Suppressor macrophage (primary cell): ENCODE results near the gene PDIA4.
"Not testable (repeated sequence)": the region's sequence is repeated elsewhere in the genome, so short reads cannot be mapped to it uniquely, and the experiment has no call there.

Experiments
- DNase-seq, 4 experiments: peaks; one replicate each; pipeline ENCODE4 v3.0.0-alpha.2; 2020 to 2022
- total RNA-seq, 17 experiments: gene quantifications; one replicate each; lab custom pipeline; 2026; ENCODE audit warnings: mixed read lengths in 6 of 17, inconsistent platforms in 3 of 17; lab: John Stamatoyannopoulos, UW

PDIA4 gene
- 227 to 482 (median 327) reads per million in 17 experiments for total RNA-seq

- peak; percentile 99 to 100 (median 99) for DNase-seq
Observed at GRCh38 chr7:149028346-149029109, at the start of gene PDIA4. Gene PDIA4 (minus strand): TSS chr7:149028505. CDS start chr7:149028408, 97 bp downstream.

- DNase-seq: no peak
Observed at GRCh38 chr7:149077594-149077993, 49.3 kb upstream of the PDIA4 start.

GRCh38 chr7:149075286-149075685 is 47.0 kb upstream of the PDIA4 start:
- DNase-seq: no peak

GRCh38 chr7:149074116-149074885 is 46.0 kb upstream of the PDIA4 start:
- DNase-seq: no peak

GRCh38 chr7:149072438-149072775 is 44.1 kb upstream of the PDIA4 start:
- no peak for DNase-seq

- peak; percentile 50 to 69 (median 64) for DNase-seq
Observed at GRCh38 chr7:149071641-149072437, 43.5 kb upstream of the PDIA4 start.

GRCh38 chr7:149071182-149071635 is 42.9 kb upstream of the PDIA4 start:
- peak in 1 of 4 experiments; percentile 17 for DNase-seq

- DNase-seq: no peak
Observed at GRCh38 chr7:149070372-149071125, 42.2 kb upstream of the PDIA4 start.

- DNase-seq: no peak
Observed at GRCh38 chr7:149067869-149068268, 39.6 kb upstream of the PDIA4 start.

GRCh38 chr7:149063476-149063875 is 35.2 kb upstream of the PDIA4 start:
- DNase-seq: peak; percentile 29 to 81 (median 65)

- not testable (repeated sequence) for DNase-seq
Observed at GRCh38 chr7:149062217-149062899, 34.1 kb upstream of the PDIA4 start.

- no peak for DNase-seq
Observed at GRCh38 chr7:149060156-149060555, 31.9 kb upstream of the PDIA4 start.

GRCh38 chr7:149053885-149054284 is 25.6 kb upstream of the PDIA4 start:
- no peak for DNase-seq

- DNase-seq: no peak
Observed at GRCh38 chr7:149053384-149053783, 25.1 kb upstream of the PDIA4 start.

- no peak for DNase-seq
Observed at GRCh38 chr7:149050941-149051340, 22.6 kb upstream of the PDIA4 start.

- DNase-seq: no peak
Observed at GRCh38 chr7:149048805-149049204, 20.5 kb upstream of the PDIA4 start.

GRCh38 chr7:149046416-149046815 is 18.1 kb upstream of the PDIA4 start:
- DNase-seq: peak in 1 of 4 experiments; percentile 8

- DNase-seq: no peak
Observed at GRCh38 chr7:149043936-149044335, 15.6 kb upstream of the PDIA4 start.

GRCh38 chr7:149041350-149041749 is 13.0 kb upstream of the PDIA4 start:
- no peak for DNase-seq

- DNase-seq: not testable (repeated sequence)
Observed at GRCh38 chr7:149038641-149039040, 10.3 kb upstream of the PDIA4 start.

GRCh38 chr7:149036676-149037075 is 8.4 kb upstream of the PDIA4 start:
- DNase-seq: no peak
